H1 (cell line): ENCODE data around the gene ANKRD24. TPM values are rescaled to one million over a fixed set of nuclear protein-coding genes. Genes with fewer than 3 reads are reported as not detected.
"Not testable (repeated sequence)": the region's sequence is repeated elsewhere in the genome, so short reads cannot be mapped to it uniquely, and the experiment has no call there.

Experiments
- CTCF ChIA-PET: fragments of 300-600 bp; sonication (Branson Sonifier 250); formaldehyde crosslinking; loops from one replicate; lab custom pipeline; 2021; ENCODE audit not compliant: partially characterized antibody; lab: Charles Lee
- POLR2A ChIA-PET: fragments of 300-600 bp; sonication (Branson Sonifier 250); formaldehyde crosslinking; loops from one replicate; lab custom pipeline; 2021; ENCODE audit warnings: inconsistent platforms; ENCODE audit not compliant: partially characterized antibody; lab: Charles Lee
- DNase-seq, 2 experiments: peaks; one replicate each; pipeline versions ENCODE4 v3.0.0 to v3.0.0-alpha.2; 2010 to 2022; ENCODE audit warnings: low spot score in 2 of 2, low read depth in 1 of 2, mixed read lengths in 1 of 2
- FAIRE-seq: peaks from 2 replicates; lab custom pipeline; 2011; peaks lifted over from hg19 to GRCh38; lab: Jason Lieb, UNC
- H2AFZ ChIP-seq: 2 replicates; pipeline ENCODE4 v1.8.1; 2012; ENCODE audit warnings: low read length, inconsistent platforms
- H2AK5ac ChIP-seq: 2 replicates; pipeline ENCODE4 v1.6.1; 2013; ENCODE audit warnings: low read depth, low read length
- H2BK120ac ChIP-seq: replicated peaks from 2 replicates; pipeline ENCODE3; 2013; ENCODE audit warnings: low read depth, low read length, inconsistent platforms
- H2BK12ac ChIP-seq: 2 replicates; pipeline ENCODE4 v1.6.1; 2013; ENCODE audit warnings: low read depth, low read length
- H2BK15ac ChIP-seq: 2 replicates; pipeline ENCODE4 v1.6.1; 2013; ENCODE audit warnings: low read length
- H2BK20ac ChIP-seq: 2 replicates; pipeline ENCODE4 v1.6.1; 2013; ENCODE audit warnings: low read length
- H2BK5ac ChIP-seq: 2 replicates; pipeline ENCODE4 v1.6.1; 2013; ENCODE audit warnings: low read depth, low read length
- H3K14ac ChIP-seq: 2 replicates; pipeline ENCODE4 v1.6.1; 2013; ENCODE audit warnings: inconsistent platforms; ENCODE audit not compliant: insufficient read length
- H3K18ac ChIP-seq: 2 replicates; pipeline ENCODE4 v1.6.1; 2013; ENCODE audit warnings: low read length; ENCODE audit errors: extremely low read depth
- H3K23ac ChIP-seq: 2 replicates; pipeline ENCODE4 v1.6.1; 2013; ENCODE audit warnings: inconsistent platforms; ENCODE audit not compliant: insufficient read length
- H3K23me2 ChIP-seq: 2 replicates; pipeline ENCODE4 v1.6.1; 2013; ENCODE audit warnings: low read depth, low read length
- H3K27ac ChIP-seq: 2 replicates; pipeline ENCODE4 v1.6.1; 2011; ENCODE audit warnings: low read depth, low read length, inconsistent platforms
- H3K27me3 ChIP-seq, 4 experiments: replicated peaks in 1 of 4; 1 replicate in 1 of 4; 2 replicates in 3 of 4; pipeline versions ENCODE4 v1.6.1 to v1.8.1; 2011 to 2013; ENCODE audit warnings: low read length in 3 of 4, mild to moderate bottlenecking in 3 of 4, inconsistent platforms in 2 of 4, mixed read lengths in 2 of 4, moderate library complexity in 1 of 4; ENCODE audit not compliant: control insufficient read depth in 3 of 4, insufficient read depth in 3 of 4; ENCODE audit errors: extremely low read depth in 1 of 4
- H3K36me3 ChIP-seq, 4 experiments: 2 replicates each; pipeline versions ENCODE4 v1.6.1 to v1.8.1; 2011 to 2013; ENCODE audit warnings: mild to moderate bottlenecking in 4 of 4, low read length in 3 of 4, moderate library complexity in 2 of 4, control low read depth in 1 of 4, inconsistent platforms in 1 of 4; ENCODE audit not compliant: insufficient read depth in 4 of 4, control insufficient read depth in 2 of 4
- H3K4ac ChIP-seq: replicated peaks from 2 replicates; pipeline ENCODE3; 2013; ENCODE audit warnings: low read length, low read depth, mixed read lengths, inconsistent platforms; ENCODE audit not compliant: insufficient read length
- H3K4me1 ChIP-seq, 4 experiments: replicated peaks in 1 of 4; 1 replicate in 1 of 4; 2 replicates in 3 of 4; pipeline versions ENCODE4 v1.6.1 to v1.8.1; 2011 to 2013; ENCODE audit warnings: low read length in 3 of 4, inconsistent platforms in 2 of 4, mixed read lengths in 1 of 4; ENCODE audit not compliant: insufficient read depth in 4 of 4, control insufficient read depth in 3 of 4
- H3K4me2 ChIP-seq, 2 experiments: 2 replicates each; pipeline versions ENCODE4 v1.6.1 to v1.8.1; 2011 to 2013; ENCODE audit warnings: low read depth in 2 of 2, low read length in 2 of 2, control low read depth in 1 of 2, inconsistent platforms in 1 of 2, mild to moderate bottlenecking in 1 of 2; ENCODE audit not compliant: insufficient read depth in 1 of 2
- H3K4me3 ChIP-seq, 4 experiments: fragments of 200-600, 300-600 bp in 1 of 4; sonication (generic), shearing (Covaris generic), sonication (Bioruptor Twin) in 1 of 4; 2 replicates each; pipeline versions ENCODE4 v1.5.1 to v1.8.1; 2011 to 2016; ENCODE audit warnings: low read length in 4 of 4, low read depth in 3 of 4, control low read depth in 2 of 4, inconsistent platforms in 2 of 4, mild to moderate bottlenecking in 2 of 4, mixed read lengths in 1 of 4, moderate library complexity in 1 of 4; ENCODE audit not compliant: insufficient read depth in 2 of 4; ENCODE audit errors: extremely low read depth in 1 of 4
- H3K56ac ChIP-seq: replicated peaks from 2 replicates; pipeline ENCODE3; 2013; ENCODE audit warnings: low read depth, mild to moderate bottlenecking, mixed read lengths, low read length, inconsistent platforms; ENCODE audit not compliant: insufficient read length
- H3K79me1 ChIP-seq: 2 replicates; pipeline ENCODE4 v1.6.1; 2013; ENCODE audit warnings: low read depth, low read length, control low read depth
- H3K79me2 ChIP-seq, 2 experiments: 2 replicates each; pipeline versions ENCODE4 v1.6.1 to v1.8.1; 2012 to 2013; ENCODE audit warnings: low read length in 2 of 2, mild to moderate bottlenecking in 2 of 2, inconsistent platforms in 1 of 2; ENCODE audit not compliant: insufficient read depth in 2 of 2, control insufficient read depth in 1 of 2
- H3K9ac ChIP-seq, 4 experiments: replicated peaks in 1 of 4; 1 replicate in 1 of 4; 2 replicates in 3 of 4; pipeline versions ENCODE4 v1.6.1 to v1.8.1; 2011 to 2013; ENCODE audit warnings: low read depth in 3 of 4, low read length in 3 of 4, control low read depth in 2 of 4, mild to moderate bottlenecking in 2 of 4, moderate library complexity in 2 of 4, inconsistent platforms in 1 of 4; ENCODE audit errors: extremely low read depth in 1 of 4
- H3K9me3 ChIP-seq, 2 experiments: 2 replicates each; pipeline versions ENCODE4 v1.6.1 to v1.8.1; 2012 to 2013; ENCODE audit warnings: mild to moderate bottlenecking in 2 of 2, moderate library complexity in 2 of 2, control low read depth in 1 of 2, inconsistent platforms in 1 of 2, low read depth in 1 of 2, low read length in 1 of 2, mixed read lengths in 1 of 2; ENCODE audit not compliant: insufficient read depth in 2 of 2
- H4K20me1 ChIP-seq, 2 experiments: replicated peaks in 1 of 2; 2 replicates each; pipeline versions ENCODE3 to v1.8.1; 2011 to 2013; ENCODE audit warnings: inconsistent platforms in 2 of 2, low read length in 2 of 2, mild to moderate bottlenecking in 1 of 2; ENCODE audit not compliant: insufficient read depth in 2 of 2, control insufficient read depth in 1 of 2
- H4K5ac ChIP-seq: 2 replicates; pipeline ENCODE4 v1.6.1; 2013; ENCODE audit warnings: low read length, low read depth, mixed read lengths, inconsistent platforms; ENCODE audit not compliant: insufficient read length
- H4K8ac ChIP-seq: 2 replicates; pipeline ENCODE4 v1.8.0; 2013; ENCODE audit warnings: mild to moderate bottlenecking, moderate library complexity, low read length, inconsistent platforms; ENCODE audit not compliant: insufficient read depth; ENCODE audit errors: extremely low read depth
- H4K91ac ChIP-seq: replicated peaks from 2 replicates; pipeline ENCODE3; 2013; ENCODE audit warnings: low read length, mixed read lengths, inconsistent platforms; ENCODE audit not compliant: insufficient read length
- WGBS, 2 experiments: shearing (Covaris generic) in 1 of 2; methylation state at CpG; one replicate each; pipeline versions ENCODE4 v1.1.6 to v1.1.7; 2013 to 2015; ENCODE audit warnings: low lambda C conversion rate in 2 of 2, mixed read lengths in 2 of 2, inconsistent platforms in 1 of 2, low coverage in 1 of 2, missing lambda C conversion rate in 1 of 2; ENCODE audit not compliant: insufficient replicate concordance in 2 of 2, insufficient coverage in 1 of 2, insufficient read length in 1 of 2; ENCODE audit errors: extremely low coverage in 1 of 2, missing lambda C conversion rate in 1 of 2; 5-methylcytosine and 5-hydroxymethylcytosine counted together
- polyA plus RNA-seq, 7 experiments: library from polyadenylated mRNA; depleted of rRNA in 3 of 7; stranded (reverse) in 5 of 7; unstranded in 2 of 7; fragments of >200 nt in 5 of 7; fragments of 200-250 nt in 2 of 7; gene quantifications; 1 replicate in 5 of 7; 2 replicates in 1 of 7; 4 replicates in 1 of 7; pipeline versions ENCODE4 v1.2.1 to v1.2.3, GENCODE V29; 2011 to 2013; ENCODE audit warnings: missing spikeins in 2 of 7, mixed read lengths in 2 of 7
- total RNA-seq: library from RNA; stranded (reverse); fragmentation: NEBNext Ultra II Directional; extraction: Animal tissue kit (Norgen Biotek cat#: 25700); gene quantifications from 2 replicates; pipeline ENCODE4 v1.2.1, GENCODE V29; 2021

ANKRD24 gene
- total and polyA plus RNA-seq, 2 of the 8 experiments (the other 6 are each of a cell fraction or from before 2014, with no cell fraction given), result 7.6 to 14.1 TPM

- H3K14ac ChIP-seq, H2BK12ac ChIP-seq, H3K4me2 ChIP-seq, DNase-seq, H3K56ac ChIP-seq, H4K8ac ChIP-seq, H2BK120ac ChIP-seq, H3K9me3 ChIP-seq, H3K4me3 ChIP-seq, H3K23me2 ChIP-seq, H3K9ac ChIP-seq, FAIRE-seq, H3K18ac ChIP-seq, H3K27me3 ChIP-seq, H2BK5ac ChIP-seq, H3K4me1 ChIP-seq, H2AK5ac ChIP-seq, H2BK20ac ChIP-seq, H2AFZ ChIP-seq, H3K79me1 ChIP-seq, H3K36me3 ChIP-seq, H4K5ac ChIP-seq, H4K20me1 ChIP-seq, H4K91ac ChIP-seq, H2BK15ac ChIP-seq, H3K4ac ChIP-seq, H3K27ac ChIP-seq, H3K23ac ChIP-seq, H3K79me2 ChIP-seq: not testable (repeated sequence)
- CTCF ChIA-PET, result interaction anchor here (0.7 to 4.4 kb wide), 5 partner anchors 9 to 123 kb away, joined by 3 to 25 read pairs (median 12); no protein-coding TSS in a partner anchor
- POLR2A ChIA-PET, result interaction anchor here (0.6 to 0.9 kb wide), 3 partner anchors 15 to 94 kb away, joined by 3 to 5 read pairs (median 3); partner anchors contain the start of gene YJU2
- WGBS, 2 experiments, result 94% methylated on average over 6 of the region's 6 CpGs; no CpG with 5 or more reads in 1 of the 2 experiments
Measured at GRCh38 chr19:4231521-4231920, 49.0 kb downstream of the ANKRD24 start.

- H3K4me2 ChIP-seq, H3K9me3 ChIP-seq, H2AFZ ChIP-seq, H3K23ac ChIP-seq, H3K4ac ChIP-seq, H2BK5ac ChIP-seq, H3K79me1 ChIP-seq, H4K20me1 ChIP-seq, H3K23me2 ChIP-seq, H3K18ac ChIP-seq, H4K91ac ChIP-seq, DNase-seq, H2BK12ac ChIP-seq, H4K5ac ChIP-seq, FAIRE-seq, H3K79me2 ChIP-seq, H3K36me3 ChIP-seq, H2BK20ac ChIP-seq, H3K9ac ChIP-seq, H3K27me3 ChIP-seq, H3K14ac ChIP-seq, H2BK15ac ChIP-seq, H3K27ac ChIP-seq, H2BK120ac ChIP-seq, H3K4me3 ChIP-seq, H3K4me1 ChIP-seq, H2AK5ac ChIP-seq, H3K56ac ChIP-seq, H4K8ac ChIP-seq: not testable (repeated sequence)
- ChIA-PET POLR2A (interaction anchor here (0.6 to 1.9 kb wide), 5 partner anchors 15 to 247 kb away, joined by 3 to 8 read pairs (median 5); partner anchors contain the start of genes EEF2 and YJU2), CTCF (interaction anchor here (0.6 to 4.4 kb wide), 12 partner anchors 10 to 292 kb away, joined by 3 to 25 read pairs (median 4); no protein-coding TSS in a partner anchor)
- WGBS, 2 experiments, result 80 to 100% methylated on average over 1 to 3 of the region's 5 CpGs
Measured at GRCh38 chr19:4232139-4232538, 49.6 kb downstream of the ANKRD24 start.
